Ureter (tissue), 1 donor: ENCODE data around the gene RAB33A. TPM values are rescaled to one million over a fixed set of nuclear protein-coding genes. Genes with fewer than 3 reads are reported as not detected.

ENCODE experiments used
- total RNA-seq: library from RNA; stranded (reverse); gene quantifications from one replicate; pipeline ENCODE4 v1.2.4, GENCODE V29; 2023
- donor health status: DM: yes; HTN: yes; CAD: no.

Gene RAB33A
- total RNA-seq, 1 donor from 2014 or later, result 1.9 TPM

Other genes with a start within 250 kb of the RAB33A start
- 12.6 TPM for gene BCORL1, start 189.3 kb upstream of the RAB33A start, total RNA-seq
- gene ELF4, start 61.5 kb upstream of the RAB33A start, total RNA-seq, result 28.7 TPM
- 28.5 TPM for gene AIFM1, start 6.1 kb upstream of the RAB33A start, total RNA-seq
- gene ZNF280C, start 96.9 kb downstream of the RAB33A start, total RNA-seq, result 8.3 TPM
- gene SLC25A14, start 168.0 kb downstream of the RAB33A start, total RNA-seq, result 13.6 TPM
- gene GPR119, start 213.7 kb downstream of the RAB33A start, total RNA-seq, result not detected
- gene RBMX2, start 230.0 kb downstream of the RAB33A start, total RNA-seq, result 17.5 TPM